Mucosa of gallbladder (tissue), 1 donor: ENCODE data around the gene RCAN2. TPM values are rescaled to one million over a fixed set of nuclear protein-coding genes. Genes with fewer than 3 reads are reported as not detected.
"Not testable (repeated sequence)": the region's sequence is repeated elsewhere in the genome, so short reads cannot be mapped to it uniquely, and the experiment has no call there.

Experiments
- DNase-seq: peaks from one replicate; pipeline ENCODE4 v3.0.0-alpha.2; 2020; ENCODE audit warnings: low spot score
- total RNA-seq: library from RNA; stranded (reverse); gene quantifications from one replicate; pipeline ENCODE4 v1.2.1, GENCODE V29; 2021
- donor health status: DM: no; HTN: no; CAD: no.

Gene RCAN2
- total RNA-seq, 1 donor from 2014 or later: 61.7 TPM

GRCh38 chr6:46440641-46441040 lies 50.6 kb downstream of the RCAN2 start:
- DNase-seq: no peak

DNA sequence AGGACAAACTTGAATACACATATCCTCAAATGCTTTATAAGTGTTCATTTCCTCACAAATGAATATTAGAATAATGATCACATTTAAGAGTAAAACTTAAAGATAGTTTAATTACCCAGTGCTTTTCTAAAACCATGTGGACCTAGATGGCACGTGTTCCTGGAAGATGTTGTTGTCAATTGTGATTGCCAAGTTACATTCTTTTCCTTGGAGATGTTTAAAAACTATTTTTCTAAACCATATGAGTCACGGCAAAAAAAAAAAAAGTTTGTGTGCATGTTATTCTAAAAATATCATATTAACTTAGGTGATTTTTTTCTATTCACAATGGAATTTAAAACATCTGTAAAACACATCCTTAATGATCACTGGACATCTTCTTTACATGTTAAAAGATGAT lies 51.1 kb downstream of the RCAN2 start:
- no peak for DNase-seq

DNA sequence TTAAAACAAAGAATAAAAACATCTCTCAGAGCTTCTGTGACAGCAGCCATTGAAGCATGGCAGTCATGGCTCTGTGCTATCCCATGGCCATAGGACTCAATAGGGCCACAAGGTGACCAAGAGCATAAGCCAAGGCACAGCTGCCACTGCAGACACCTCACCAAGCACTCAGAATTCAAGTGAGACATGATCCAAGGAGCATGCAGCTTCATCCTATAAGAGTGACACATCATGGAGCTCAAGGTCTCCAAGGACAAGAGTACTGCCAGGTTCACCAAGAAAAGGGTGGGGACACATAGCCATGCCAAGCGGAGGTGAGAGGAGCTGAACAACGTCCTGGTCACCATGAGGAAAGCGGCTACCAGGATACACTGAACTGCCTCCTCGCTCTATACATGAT lies 53.0 kb downstream of the RCAN2 start:
- DNase-seq: no peak

GRCh38 chr6:46437671-46438221 lies 53.5 kb downstream of the RCAN2 start:
- DNase-seq: no peak

- DNase-seq: no peak
Measured at GRCh38 chr6:46422619-46423018, 68.6 kb downstream of the RCAN2 start.

DNA sequence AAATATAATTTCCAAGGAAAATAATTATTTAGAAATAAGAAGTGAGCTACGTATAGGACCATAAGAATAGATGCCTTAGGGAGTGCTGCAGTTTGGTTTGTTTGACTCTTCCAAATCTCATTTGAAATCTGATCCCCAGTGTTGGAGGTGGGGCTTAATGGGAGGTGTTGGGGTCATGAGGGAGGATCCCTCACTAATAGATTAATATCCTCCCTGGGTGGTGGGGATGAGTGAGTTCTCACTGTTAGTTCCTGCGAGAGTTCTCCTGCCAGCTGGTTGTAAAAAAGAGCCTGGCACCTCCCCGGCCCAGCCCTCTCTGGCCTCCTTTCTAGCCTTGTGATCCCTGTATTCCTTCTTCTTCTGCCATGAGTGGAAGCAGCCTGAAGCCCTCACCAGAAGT lies 69.3 kb downstream of the RCAN2 start:
- DNase-seq: no peak

GRCh38 chr6:46420921-46421638 lies 70.2 kb downstream of the RCAN2 start:
- DNase-seq: no peak

DNA sequence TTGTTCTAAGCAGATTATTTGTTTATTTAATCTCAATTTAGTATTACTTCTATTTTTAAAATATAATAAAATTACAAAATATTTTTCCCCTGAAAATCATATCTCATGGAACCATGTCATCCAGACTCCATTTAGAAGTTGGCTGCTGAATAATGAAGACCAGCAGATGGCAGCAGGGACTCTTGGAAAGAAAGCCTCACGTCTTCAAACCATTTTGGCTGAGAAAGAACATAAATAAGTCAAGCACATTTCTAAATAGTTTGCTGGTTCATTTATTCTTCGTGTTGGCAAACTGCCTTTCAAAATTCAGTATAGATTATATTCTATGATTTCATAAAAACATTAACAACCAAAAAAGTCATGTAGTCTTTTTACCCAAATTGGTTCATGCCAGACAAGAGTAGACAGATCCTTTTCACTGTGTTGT lies 71.7 kb downstream of the RCAN2 start:
- peak; percentile 71 for DNase-seq

- no peak for DNase-seq
Measured at GRCh38 chr6:46414398-46414797, 76.9 kb downstream of the RCAN2 start.

DNA sequence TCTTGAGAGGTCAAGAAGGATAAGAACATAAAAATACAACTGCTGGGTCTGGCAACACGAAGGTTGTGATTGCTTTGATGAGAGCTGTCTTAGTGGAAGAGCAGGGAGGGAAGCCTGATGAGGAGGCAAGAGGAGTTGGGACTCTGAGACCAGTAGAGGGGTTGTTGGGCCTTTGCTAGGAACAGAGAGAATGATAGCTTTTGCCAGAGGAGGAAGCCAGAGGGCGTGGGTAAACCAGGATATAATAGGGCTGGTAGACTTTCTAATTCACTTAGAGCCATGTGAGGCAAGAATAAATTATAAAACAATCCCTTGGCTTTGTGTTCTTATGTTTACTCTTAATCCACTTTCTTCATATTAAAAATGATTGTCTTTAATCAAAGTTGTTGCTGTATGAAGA lies 78.6 kb downstream of the RCAN2 start:
- DNase-seq: no peak

GRCh38 chr6:46411456-46412197 lies 79.6 kb downstream of the RCAN2 start:
- no peak for DNase-seq

DNA sequence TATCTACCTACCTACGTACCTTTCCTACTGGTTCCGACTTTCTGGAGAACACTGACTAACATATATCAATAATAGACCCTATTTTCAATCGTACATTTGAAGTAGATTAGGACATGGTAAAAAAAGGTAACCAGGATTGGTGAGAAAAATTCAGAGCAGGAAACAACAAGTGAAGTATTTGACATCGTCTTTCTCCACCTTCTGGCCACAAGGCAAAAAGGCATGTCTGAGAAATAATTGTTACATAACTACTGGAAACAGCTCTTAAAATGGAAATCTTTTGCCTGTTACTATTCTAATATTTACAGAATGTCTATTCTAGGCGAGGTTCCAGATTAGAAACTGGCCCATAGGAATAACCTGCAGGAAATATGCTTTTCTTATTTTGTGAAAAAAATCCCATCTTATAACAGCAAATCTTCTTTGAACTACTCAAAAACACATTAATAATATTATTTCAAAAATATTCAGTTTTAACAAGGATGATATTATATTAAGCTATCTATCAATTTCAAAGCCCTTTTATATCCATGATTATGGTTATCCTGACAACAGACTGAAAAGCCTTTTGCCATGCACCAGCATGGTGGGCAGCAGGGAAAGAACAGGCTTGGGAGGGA lies 80.8 kb downstream of the RCAN2 start:
- peak; percentile 50 for DNase-seq

- no peak for DNase-seq
Measured at GRCh38 chr6:46407776-46408530, 83.3 kb downstream of the RCAN2 start.

- DNase-seq: no peak
Measured at GRCh38 chr6:46407246-46407645, 84.0 kb downstream of the RCAN2 start.

DNA sequence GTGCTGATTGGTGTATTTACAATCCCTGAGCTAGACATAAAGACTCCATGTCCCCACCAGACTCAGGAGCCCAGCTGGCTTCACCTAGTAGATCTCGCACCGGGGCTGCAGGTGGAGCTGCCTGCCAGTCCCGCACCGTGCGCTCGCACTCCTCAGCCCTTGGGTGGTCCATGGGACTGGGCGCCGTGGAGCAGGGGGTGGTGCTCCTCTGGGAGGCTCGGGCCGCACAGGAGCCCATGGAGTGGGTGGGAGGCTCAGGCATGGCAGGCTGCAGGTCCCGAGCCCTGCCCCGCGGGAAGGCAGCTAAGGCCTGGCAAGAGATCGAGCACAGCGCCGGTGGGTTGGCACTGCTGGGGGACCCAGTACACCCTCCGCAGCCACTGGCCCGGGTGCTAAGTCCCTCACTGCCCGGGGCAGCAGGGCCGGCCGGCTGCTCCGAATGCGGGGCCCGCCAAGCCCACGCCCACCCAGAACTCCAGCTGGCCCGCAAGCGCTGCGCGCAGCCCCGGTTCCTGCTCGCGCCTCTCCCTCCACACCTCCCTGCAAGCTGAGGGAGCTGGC lies 85.5 kb downstream of the RCAN2 start:
- not testable (repeated sequence) for DNase-seq

- no peak for DNase-seq
Measured at GRCh38 chr6:46400898-46401297, 90.4 kb downstream of the RCAN2 start.

- DNase-seq: no peak
Measured at GRCh38 chr6:46395530-46395929, 95.7 kb downstream of the RCAN2 start.

DNA sequence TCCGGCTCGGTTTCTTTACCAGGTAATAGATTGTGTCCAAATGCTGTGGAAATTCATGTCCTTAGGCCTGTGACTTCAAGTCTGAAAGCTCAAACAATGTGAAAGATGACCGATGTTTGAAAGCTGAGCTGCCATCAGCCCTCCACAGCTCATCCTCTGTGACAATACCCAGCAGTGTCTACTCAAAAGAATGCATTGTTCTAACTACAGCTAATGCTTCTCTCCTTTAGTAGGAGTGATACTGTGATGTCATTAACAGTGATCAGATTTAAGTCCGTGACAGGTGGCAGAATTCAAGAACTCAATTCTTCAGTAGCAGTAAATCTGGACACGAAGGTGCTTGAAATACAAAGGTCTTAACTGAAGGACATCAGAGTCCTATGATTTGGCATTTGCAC lies 97.3 kb downstream of the RCAN2 start:
- DNase-seq: no peak

- peak; percentile 25 for DNase-seq
Measured at GRCh38 chr6:46393161-46393939, 97.9 kb downstream of the RCAN2 start.

GRCh38 chr6:46392294-46392693 lies 99.0 kb downstream of the RCAN2 start:
- no peak for DNase-seq
